Dedifferentiated amniotic fluid mesenchymal stem cell (primary cell): ENCODE measurements around the gene CYTH3.
"Not testable (repeated sequence)": the region's sequence is repeated elsewhere in the genome, so short reads cannot be mapped to it uniquely, and the experiment has no call there.

Experiments used
- DNase-seq: peaks from one replicate; pipeline ENCODE4 v3.0.0-alpha.2; 2016; ENCODE audit errors: extremely low spot score

CYTH3 gene

GRCh38 chr7:6232534-6232933 lies 39.9 kb downstream of the CYTH3 start:
- no peak for DNase-seq

GRCh38 chr7:6232116-6232515 lies 40.3 kb downstream of the CYTH3 start:
- DNase-seq: no peak

DNA sequence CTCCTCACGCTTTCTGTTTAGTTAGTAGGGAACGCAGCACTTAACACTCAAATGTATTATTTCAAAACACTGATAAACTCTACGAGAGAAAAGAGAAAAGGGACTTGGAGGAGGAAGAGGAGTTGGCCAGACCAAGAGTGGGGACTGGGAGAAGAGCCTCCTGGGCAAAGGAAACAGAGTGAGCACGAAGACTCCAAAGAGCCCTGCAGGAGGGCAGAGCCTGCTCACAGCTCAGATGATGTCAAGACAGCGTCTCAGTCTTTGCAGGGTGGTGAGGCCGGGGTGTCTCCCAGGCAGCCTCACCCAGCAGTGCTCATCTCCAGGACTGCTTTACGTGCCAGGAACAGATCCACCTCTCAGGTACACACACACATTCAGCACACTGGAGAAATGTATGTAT lies 41.2 kb downstream of the CYTH3 start:
- DNase-seq: no peak

- not testable (repeated sequence) for DNase-seq
These were observed 43.1 kb downstream of the CYTH3 start for GRCh38 chr7:6229284-6229683.

- DNase-seq: peak; percentile 45
These were observed 43.8 kb downstream of the CYTH3 start for GRCh38 chr7:6228361-6229229.

GRCh38 chr7:6227294-6227846 lies 45.1 kb downstream of the CYTH3 start:
- peak; percentile 44 for DNase-seq

DNA sequence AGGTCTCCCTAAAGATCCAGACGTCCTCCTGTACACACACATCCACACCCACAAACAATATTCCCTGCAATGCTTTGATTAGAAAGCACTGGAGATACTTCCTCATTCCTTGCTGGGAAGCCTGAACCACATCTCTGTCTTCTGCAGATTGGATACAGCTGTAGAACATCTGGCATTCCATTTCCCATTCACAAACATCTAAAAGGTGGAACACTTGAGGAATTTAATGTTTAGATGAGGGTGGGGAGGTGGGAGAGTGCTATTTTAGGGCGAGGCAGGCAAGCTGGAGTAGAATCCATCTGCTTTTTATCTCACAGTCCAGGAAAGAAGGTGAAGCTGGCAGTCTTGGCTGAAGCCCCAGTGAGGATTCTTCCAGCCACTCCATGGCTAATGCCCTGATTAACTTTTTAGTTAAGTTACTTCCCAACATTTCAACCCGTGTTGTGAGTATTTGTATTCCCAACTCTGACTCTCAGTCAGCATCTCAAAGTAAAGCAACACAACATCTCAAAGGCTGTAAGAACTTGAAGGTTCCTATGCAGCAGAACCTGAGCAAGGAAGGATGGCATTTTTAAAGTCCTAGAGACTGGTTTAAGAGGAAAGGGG lies 46.1 kb downstream of the CYTH3 start:
- peak; percentile 64 for DNase-seq

DNA sequence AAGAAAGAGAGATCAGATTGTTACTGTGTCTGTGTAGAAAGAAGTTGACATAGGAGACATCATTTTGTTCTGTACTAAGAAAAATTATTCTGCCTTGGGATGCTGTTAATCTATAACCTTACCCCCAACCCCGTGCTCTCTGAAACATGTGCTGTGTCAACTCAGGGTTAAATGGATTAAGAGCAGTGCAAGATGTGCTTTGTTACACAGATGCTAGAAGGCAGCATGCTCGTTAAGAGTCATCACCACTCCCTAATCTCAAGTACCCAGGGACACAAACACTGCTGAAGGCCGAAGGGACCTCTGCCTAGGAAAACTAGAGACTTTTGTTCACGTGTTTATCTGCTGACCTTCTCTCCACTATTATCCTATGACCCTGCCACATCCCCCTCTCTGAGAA lies 49.0 kb downstream of the CYTH3 start:
- not testable (repeated sequence) for DNase-seq

GRCh38 chr7:6223010-6223409 lies 49.4 kb downstream of the CYTH3 start:
- DNase-seq: not testable (repeated sequence)

GRCh38 chr7:6221340-6222319 lies 50.8 kb downstream of the CYTH3 start:
- no peak for DNase-seq

DNA sequence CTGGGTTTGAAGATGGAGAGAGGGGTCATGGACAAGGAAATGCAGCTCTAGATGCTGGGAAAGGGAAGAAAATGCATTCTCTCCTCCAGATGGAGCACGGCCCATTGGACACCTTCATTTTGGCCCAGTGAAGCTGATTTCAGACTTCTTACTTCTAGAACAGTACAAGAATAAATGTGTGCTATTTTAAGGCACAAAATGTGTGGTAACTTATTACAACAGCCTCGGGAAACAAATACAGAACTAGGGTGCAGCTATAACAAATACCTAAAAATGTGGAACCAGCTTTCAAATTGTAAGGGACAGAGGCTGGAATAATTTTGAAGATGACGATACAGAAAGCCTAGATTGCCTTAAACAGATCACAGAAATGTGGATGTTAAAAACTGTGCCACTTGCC lies 54.1 kb downstream of the CYTH3 start:
- DNase-seq: no peak

DNA sequence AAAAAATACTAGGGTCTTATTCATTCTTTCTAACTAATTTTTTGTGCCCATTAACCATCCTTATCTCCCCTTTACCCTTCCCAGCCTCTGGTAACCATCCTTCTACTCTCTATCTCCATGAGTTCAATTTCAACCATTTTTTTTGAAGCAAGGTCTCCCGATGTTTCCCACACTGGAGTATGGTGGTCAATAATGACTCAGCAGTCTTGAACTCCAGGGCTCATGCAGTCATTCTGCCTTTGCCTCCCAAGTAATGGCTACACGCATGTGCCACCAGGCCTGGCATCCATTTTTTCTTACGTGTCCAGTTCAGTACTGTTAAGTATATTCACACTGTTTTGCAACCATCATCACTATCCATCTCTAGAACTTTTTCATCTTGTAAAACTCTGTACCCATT lies 60.4 kb downstream of the CYTH3 start:
- no peak for DNase-seq

GRCh38 chr7:6210621-6211372 lies 61.6 kb downstream of the CYTH3 start:
- no peak for DNase-seq

DNA sequence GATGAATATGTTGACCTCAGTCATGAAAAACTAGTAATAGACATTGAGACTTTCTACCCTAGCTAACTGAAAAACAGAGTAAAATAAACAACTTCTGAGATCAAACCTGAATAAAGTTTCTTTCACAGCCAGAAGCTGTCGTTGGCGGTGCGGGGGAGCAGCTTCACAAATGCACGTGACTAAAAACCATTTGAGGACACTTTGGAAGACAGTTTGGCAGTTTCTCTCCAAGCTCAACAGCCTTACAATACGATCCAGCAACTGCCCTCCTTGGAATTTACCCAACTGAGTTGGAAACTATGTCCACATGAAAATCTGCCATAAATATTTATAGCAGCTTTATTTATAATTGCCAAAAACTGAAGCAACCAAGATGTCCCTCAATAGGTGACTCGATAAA lies 63.1 kb downstream of the CYTH3 start:
- DNase-seq: no peak

GRCh38 chr7:6208573-6209328 lies 63.7 kb downstream of the CYTH3 start:
- DNase-seq: no peak

DNA sequence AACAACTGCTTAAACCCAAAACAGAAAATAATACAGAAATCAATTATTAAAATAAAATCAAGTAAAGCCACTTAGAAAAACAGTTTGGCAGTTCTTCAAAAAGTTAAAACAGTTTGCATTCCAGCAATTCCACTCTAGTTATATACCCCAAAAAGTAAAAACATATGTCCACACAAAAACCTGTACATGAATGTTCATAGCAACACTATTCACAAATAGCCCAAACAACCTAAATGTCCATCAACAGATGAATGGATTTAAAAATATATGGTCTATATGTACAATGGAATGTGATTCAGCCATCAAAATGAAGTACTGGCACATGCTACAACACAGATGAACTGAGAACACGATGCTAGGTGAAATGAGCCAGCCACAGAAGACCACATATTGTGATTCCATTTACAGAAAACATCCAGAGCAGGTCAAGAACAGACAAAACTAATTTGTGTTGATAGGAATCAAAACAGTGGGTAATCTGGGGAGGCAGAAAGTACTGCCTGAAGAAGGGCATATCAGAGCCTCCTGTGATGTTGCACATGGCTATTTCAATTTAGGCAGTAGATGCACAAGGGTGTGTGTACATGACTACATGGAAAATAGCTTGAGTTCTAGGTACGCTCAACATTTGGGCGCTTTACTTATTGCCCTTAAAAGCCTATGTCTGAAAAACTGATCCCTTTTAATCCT lies 66.3 kb downstream of the CYTH3 start:
- peak; percentile 32 for DNase-seq

- no peak for DNase-seq
These were observed 69.0 kb downstream of the CYTH3 start for GRCh38 chr7:6203381-6203780.

- DNase-seq: no peak
These were observed 70.3 kb downstream of the CYTH3 start for GRCh38 chr7:6202117-6202516.

- DNase-seq: no peak
These were observed 71.5 kb downstream of the CYTH3 start for GRCh38 chr7:6200971-6201370.
